ENCODE results near the gene MCUR1. TPM values are rescaled to one million over a fixed set of nuclear protein-coding genes. Genes with fewer than 3 reads are reported as not detected.

The MCUR1 gene
- total and polyA plus RNA-seq, 9 of the 15 experiments (the other 6 are each of a cell fraction or from before 2014, with no cell fraction given): 5.1 to 60.2 (median 41.4) TPM

DNA sequence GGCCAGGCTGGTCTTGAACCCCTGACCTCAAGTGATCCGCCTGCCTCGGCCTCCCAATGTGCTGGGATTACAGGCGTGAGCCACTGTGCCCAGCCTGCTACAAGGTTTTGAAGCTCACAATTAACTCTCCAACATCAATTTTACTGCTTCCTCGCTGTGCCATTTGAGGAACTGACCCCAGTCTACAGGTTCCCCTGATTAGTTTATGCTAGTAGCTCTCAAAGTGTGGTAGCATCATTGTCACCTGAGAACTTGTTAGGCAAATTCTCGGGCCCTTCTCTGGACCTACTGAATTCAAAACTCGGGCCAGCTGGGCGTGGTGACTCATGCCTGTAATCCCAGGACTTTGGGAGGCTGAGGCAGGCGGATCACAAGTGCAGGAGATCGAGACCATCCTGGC, 49.4 kb downstream of the MCUR1 start:
- Histone ChIP-seq H3K9me3 (replicated peaks; ENCODE audit: control insufficient read depth, insufficient read depth, low read depth, low read length) (0 out of 2 replicates have a peak, but pooled peaks cover 2% of the 10 kb centered on the region), H3K4me2 (ENCODE audit: insufficient read depth, low read length) (no peak overlapping the region), H3K79me2 (ENCODE audit: control insufficient read depth, insufficient read depth, low read length) (no peaks in the 10 kb centered on the region), H3K27me3 (ENCODE audit: control insufficient read depth in 2 of 2, insufficient read depth in 2 of 2, low read length in 2 of 2) (peaks cover 0 to 4% of the 10 kb centered on the region in 2 experiments; a peak in 1 of 5 replicates), H3K9me1 (ENCODE audit: control insufficient read depth, insufficient read depth, low read length) (no peaks in the 10 kb centered on the region), H2AFZ (ENCODE audit: low read depth, low read length) (no peak overlapping the region), H3K27ac (ENCODE audit: extremely low read depth, low read depth, low read length) (no peak overlapping the region), H3K9ac (ENCODE audit: insufficient read depth in 1 of 2, low read depth in 2 of 2, low read length in 2 of 2) (no peak overlapping the region), H4K20me1 (replicated peaks; ENCODE audit: control insufficient read depth, insufficient read depth, low read length) (no peaks in the 10 kb centered on the region), H3K36me3 (ENCODE audit: control insufficient read depth, insufficient read depth, low read length) (no peaks in the 10 kb centered on the region), H3K4me1 (replicated peaks in 1 of 2; ENCODE audit: control insufficient read depth in 2 of 2, insufficient read depth in 2 of 2, low read length in 2 of 2) (peaks cover 2 to 9% of the 10 kb centered on the region in 2 experiments; a peak in 2 of 5 replicates), H3K4me3 (no peak overlapping the region)
- no peak for TF ChIP-seq PPARD (CRISPR knock-in tag; IDR thresholded peaks at IDR 0.05)
- no peak for ATAC-seq
- in situ Hi-C loops (cut with MboI) (no loop called here), intact Hi-C loops (cut with micrococcal nuclease) (loop anchor here (5.0 to 10.0 kb wide), 2 partner anchors 143 to 430 kb away; no protein-coding TSS in a partner anchor)
- no TSS peak for BruUV-seq (replicated peaks)
- WGBS (ENCODE audit: insufficient coverage, low coverage, missing lambda C conversion rate): 47% methylated on average over 9 of the region's 9 CpGs
- DNase-seq (ENCODE audit: extremely low read depth in 1 of 4, low spot score in 3 of 4): no peak
- FAIRE-seq: no peak
- POLR2A ChIA-PET: interaction anchor here (1.5 kb wide), 1 partner anchor 10 kb away, joined by 4 read pairs; no protein-coding TSS in a partner anchor
- CTCF ChIA-PET (ENCODE audit: low intra/inter-chr PET ratio): interaction anchor here (0.5 kb wide), 1 partner anchor 426 kb away, joined by 3 read pairs; no protein-coding TSS in a partner anchor

GRCh38 chr6:13763740-13764381, 50.5 kb downstream of the MCUR1 start:
- no TSS peak for BruUV-seq (replicated peaks)
- Histone ChIP-seq H3K27me3 (ENCODE audit: control insufficient read depth in 2 of 2, insufficient read depth in 2 of 2, low read length in 2 of 2) (peaks cover 0 to 4% of the 10 kb centered on the region in 2 experiments; a peak in 1 of 5 replicates), H3K9me1 (ENCODE audit: control insufficient read depth, insufficient read depth, low read length) (no peaks in the 10 kb centered on the region), H2AFZ (ENCODE audit: low read depth, low read length) (no peak overlapping the region), H3K79me2 (ENCODE audit: control insufficient read depth, insufficient read depth, low read length) (no peaks in the 10 kb centered on the region), H3K9ac (ENCODE audit: insufficient read depth in 1 of 2, low read depth in 2 of 2, low read length in 2 of 2) (no peak overlapping the region), H3K4me2 (ENCODE audit: insufficient read depth, low read length) (no peak overlapping the region), H4K20me1 (replicated peaks; ENCODE audit: control insufficient read depth, insufficient read depth, low read length) (no peaks in the 10 kb centered on the region), H3K27ac (ENCODE audit: extremely low read depth, low read depth, low read length) (no peak overlapping the region), H3K9me3 (replicated peaks; ENCODE audit: control insufficient read depth, insufficient read depth, low read depth, low read length) (no peaks in the 10 kb centered on the region), H3K4me1 (replicated peaks in 1 of 2; ENCODE audit: control insufficient read depth in 2 of 2, insufficient read depth in 2 of 2, low read length in 2 of 2) (peaks cover 0 to 2% of the 10 kb centered on the region in 2 experiments; a peak in 1 of 5 replicates), H3K36me3 (ENCODE audit: control insufficient read depth, insufficient read depth, low read length) (no peaks in the 10 kb centered on the region), H3K4me3 (no peak overlapping the region)
- DNase-seq (ENCODE audit: extremely low read depth in 1 of 4, low spot score in 3 of 4): no peak
- no peak for FAIRE-seq
- ATAC-seq: no peak
- TF ChIP-seq MBD1 (CRISPR knock-in tag; IDR thresholded peaks at IDR 0.05) (no peak), YY1 (IDR thresholded peaks at IDR 0.05; ENCODE audit: borderline replicate concordance in 1 of 3, control insufficient read depth in 1 of 3, extremely low read depth in 1 of 3, insufficient read depth in 3 of 3, insufficient read length in 1 of 3, insufficient replicate concordance in 2 of 3, low read depth in 1 of 3, low read length in 2 of 3) (peak in 1 of 3 experiments; percentile 23), ELF4 (CRISPR knock-in tag; IDR thresholded peaks at IDR 0.05) (no peak)
- CTCF ChIA-PET (ENCODE audit: low intra/inter-chr PET ratio): no interaction called here
- in situ Hi-C loops (cut with MboI): no loop called here
- POLR2A ChIA-PET: interaction anchor here (0.7 kb wide), 2 partner anchors 39 to 150 kb away, joined by 3 read pairs; no protein-coding TSS in a partner anchor
- intact Hi-C loops (cut with micrococcal nuclease): loop anchor here (10.0 kb wide), 1 partner anchor 429 kb away; no protein-coding TSS in a partner anchor
- WGBS (ENCODE audit: insufficient coverage, low coverage, missing lambda C conversion rate): 71% methylated on average over 5 of the region's 5 CpGs

Data from K562 (cell line).